AG04449 (cell line): Measurements from ENCODE around the gene PROX1.

Source experiments
- CTCF ChIA-PET: fragments of 350-600 bp; formaldehyde crosslinking; extraction: SDS; loops from one replicate; lab custom pipeline; 2021; ENCODE audit warnings: antibody characterized with exemption; lab: Yijun Ruan, JAX
- POLR2A ChIA-PET: fragments of 400-600, 350-600 bp; formaldehyde crosslinking; extraction: SDS; loops from one replicate; lab custom pipeline; 2020; ENCODE audit warnings: antibody characterized with exemption, inconsistent platforms; lab: Yijun Ruan, JAX
- DNase-seq: peaks from one replicate; pipeline ENCODE4 v3.0.0-alpha.2; 2010; ENCODE audit warnings: low read depth, low spot score
- H3K4me3 ChIP-seq: 2 replicates; pipeline ENCODE4 v1.5.1; 2011; ENCODE audit warnings: low read depth, mild to moderate bottlenecking, control low read depth, low read length
- TF ChIP-seq, protein P1 (sequence below): IDR thresholded peaks from one replicate; pipeline ENCODE4 v1.5.1; 2011; ENCODE audit warnings: mild to moderate bottlenecking, moderate library complexity, low read length, control low read depth, inconsistent platforms; ENCODE audit not compliant: insufficient read depth; ENCODE audit errors: missing control alignments

The PROX1 gene

DNA sequence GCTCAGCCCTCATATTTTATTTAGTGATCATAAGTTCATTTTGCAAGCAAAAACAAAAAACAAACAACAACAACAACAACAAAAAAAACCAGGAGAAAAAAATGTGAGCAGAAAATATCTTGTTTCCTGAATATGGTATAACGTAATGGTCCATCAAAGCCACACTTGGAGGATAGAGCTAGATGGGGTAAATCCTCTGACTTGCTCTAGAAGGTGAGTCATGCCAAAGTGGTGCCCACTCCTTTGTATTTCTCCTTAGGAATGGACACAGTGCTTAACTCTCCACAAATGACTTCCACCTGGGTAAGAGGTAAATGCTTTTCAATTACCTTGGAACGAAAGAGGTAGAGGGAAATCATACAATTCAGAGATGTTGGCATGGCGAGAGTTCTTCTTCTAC is 20.6 kb downstream of the PROX1 start:
- H3K4me3 ChIP-seq: no peak overlapping the region
- POLR2A ChIA-PET: no interaction called here

DNA sequence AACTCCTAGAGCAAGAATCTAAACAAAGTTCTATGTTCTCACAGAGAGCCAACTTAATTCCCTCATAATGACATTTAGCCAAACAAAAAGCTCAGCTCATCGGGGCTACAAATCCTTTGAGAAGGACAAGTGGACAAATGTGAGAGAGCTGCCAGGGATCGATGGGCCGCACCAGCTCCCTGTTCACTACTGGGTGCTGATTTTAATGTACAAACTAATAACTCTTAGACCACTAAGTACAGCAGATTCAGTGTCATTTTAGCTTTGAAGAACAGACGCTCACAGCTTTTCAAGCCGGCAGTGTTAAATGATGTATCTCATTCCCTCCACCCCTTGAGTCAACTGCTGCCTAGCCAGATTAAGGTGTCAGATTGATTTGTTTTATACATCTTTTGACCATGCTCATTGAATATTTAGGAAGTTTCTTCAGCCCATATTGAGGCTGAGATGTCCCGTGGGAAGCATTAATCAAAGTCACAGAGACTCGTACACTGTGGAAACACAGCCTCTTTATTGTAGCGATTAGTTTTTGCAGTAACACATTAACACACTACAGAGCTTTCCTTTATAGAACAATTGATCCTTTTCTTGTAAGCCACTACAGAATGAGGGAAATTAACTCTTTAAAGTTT is 21.1 kb downstream of the PROX1 start:
- TF ChIP-seq, protein P1, sequence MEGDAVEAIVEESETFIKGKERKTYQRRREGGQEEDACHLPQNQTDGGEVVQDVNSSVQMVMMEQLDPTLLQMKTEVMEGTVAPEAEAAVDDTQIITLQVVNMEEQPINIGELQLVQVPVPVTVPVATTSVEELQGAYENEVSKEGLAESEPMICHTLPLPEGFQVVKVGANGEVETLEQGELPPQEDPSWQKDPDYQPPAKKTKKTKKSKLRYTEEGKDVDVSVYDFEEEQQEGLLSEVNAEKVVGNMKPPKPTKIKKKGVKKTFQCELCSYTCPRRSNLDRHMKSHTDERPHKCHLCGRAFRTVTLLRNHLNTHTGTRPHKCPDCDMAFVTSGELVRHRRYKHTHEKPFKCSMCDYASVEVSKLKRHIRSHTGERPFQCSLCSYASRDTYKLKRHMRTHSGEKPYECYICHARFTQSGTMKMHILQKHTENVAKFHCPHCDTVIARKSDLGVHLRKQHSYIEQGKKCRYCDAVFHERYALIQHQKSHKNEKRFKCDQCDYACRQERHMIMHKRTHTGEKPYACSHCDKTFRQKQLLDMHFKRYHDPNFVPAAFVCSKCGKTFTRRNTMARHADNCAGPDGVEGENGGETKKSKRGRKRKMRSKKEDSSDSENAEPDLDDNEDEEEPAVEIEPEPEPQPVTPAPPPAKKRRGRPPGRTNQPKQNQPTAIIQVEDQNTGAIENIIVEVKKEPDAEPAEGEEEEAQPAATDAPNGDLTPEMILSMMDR: no peak
- ChIA-PET POLR2A (no interaction called here), CTCF (no interaction called here)
- no peak for DNase-seq
- no peak overlapping the region for H3K4me3 ChIP-seq

More for the DNA sequence above, 20.6 kb downstream of the PROX1 start:
- CTCF ChIA-PET: no interaction called here
- TF ChIP-seq, protein P1: no peak
- DNase-seq: no peak

DNA sequence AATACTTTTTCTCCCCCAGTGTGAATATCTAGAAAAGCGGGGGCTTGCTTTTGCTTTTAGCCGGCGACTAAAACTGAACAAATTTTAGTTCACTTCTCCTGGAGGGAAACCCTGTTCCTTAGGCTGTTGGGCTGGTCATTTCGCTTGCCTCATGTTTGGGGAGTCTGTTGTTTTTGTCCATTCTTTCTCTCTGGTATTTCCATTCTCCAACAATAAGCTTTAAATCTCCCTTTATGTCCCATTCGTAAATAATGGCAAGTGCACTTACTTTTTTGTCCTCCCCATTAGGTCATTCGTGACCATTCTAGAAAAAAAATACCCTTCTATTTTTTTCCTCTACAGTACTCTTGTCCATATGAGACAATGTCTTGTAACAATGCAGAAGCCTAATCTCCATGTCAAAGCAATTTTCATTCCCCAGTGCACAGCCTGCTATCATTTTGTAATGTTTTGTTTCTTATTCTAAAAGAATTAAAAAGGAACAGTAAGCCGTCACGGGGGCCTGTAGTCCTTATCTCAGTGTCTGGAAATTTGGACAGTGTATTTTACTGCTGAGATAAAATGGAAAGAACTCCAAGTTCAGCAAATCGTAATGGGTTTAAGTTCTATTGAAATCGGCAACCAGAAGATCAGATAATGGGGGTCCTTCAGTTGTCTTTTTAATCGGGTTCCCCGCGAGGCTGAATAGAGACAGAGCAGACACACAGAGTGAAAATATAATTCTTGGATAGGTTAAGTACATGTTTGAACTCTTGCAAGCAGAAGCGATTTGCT is 21.8 kb downstream of the PROX1 start:
- CTCF ChIA-PET: no interaction called here
- DNase-seq: no peak
- TF ChIP-seq, protein P1: no peak
- POLR2A ChIA-PET: no interaction called here
- H3K4me3 ChIP-seq: no peak overlapping the region

DNA sequence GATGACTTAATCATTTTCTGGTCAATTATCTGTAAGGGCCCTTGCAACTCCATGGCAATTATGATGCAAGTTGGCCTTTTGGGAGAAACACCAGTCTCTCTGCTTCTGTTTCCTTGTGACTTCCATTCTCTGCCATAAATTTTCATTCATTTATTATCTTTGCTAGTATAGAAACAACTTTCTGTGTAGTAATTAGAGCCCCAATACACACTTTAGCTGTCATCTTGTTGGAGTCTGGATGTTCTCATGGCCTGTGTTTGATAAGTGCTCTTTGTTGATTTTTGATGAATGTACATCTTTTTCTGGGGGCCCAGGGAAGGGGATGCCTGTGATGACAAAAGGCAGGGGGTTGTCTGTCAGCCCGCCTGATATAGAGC is 22.4 kb downstream of the PROX1 start:
- TF ChIP-seq, protein P1: no peak
- ChIA-PET POLR2A (no interaction called here), CTCF (no interaction called here)
- no peak overlapping the region for H3K4me3 ChIP-seq
- DNase-seq: no peak

DNA sequence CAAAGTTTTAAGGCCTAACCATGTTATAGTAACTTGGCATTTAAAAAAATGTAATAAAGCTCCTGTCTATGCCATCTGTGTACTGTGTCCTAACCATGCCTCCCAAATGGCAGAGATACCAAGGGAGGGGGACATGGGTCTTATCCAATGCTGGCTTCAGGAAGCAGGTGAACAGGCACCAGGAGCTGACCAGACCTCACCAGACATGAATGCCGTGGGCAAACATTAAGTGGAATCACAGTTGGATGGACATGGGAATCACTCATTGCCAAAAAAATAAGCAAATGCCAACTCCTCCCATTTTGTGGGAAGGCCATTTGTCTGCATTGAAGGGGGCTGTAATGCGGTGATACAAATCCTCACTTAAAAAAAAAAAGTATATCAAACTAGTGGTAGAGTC is 22.9 kb downstream of the PROX1 start:
- no peak for DNase-seq
- H3K4me3 ChIP-seq: no peak overlapping the region
- POLR2A ChIA-PET: no interaction called here
- CTCF ChIA-PET: no interaction called here
- TF ChIP-seq, protein P1: no peak

DNA sequence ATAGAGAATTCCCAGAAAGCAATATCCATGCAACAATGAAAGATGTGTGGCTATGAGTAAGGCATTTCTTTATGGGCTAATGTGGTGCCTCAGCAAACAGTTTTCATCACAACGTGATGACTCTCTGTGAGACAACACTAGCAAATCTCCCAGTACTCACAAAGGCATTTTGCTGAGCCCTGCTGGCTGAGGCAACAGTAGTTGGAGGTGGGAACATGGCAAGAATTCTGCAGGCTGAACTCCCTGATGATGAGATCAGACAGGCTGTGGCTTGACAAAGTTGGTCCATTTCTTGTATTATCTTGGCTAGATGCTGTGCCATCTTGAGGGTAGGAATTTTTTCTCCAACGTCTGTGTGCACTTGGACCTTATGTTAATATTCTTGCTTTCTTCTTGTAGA is 24.6 kb downstream of the PROX1 start:
- DNase-seq: no peak
- POLR2A ChIA-PET: no interaction called here
- H3K4me3 ChIP-seq: no peak overlapping the region
- TF ChIP-seq, protein P1: no peak
- CTCF ChIA-PET: no interaction called here
